ENCODE measurements around the gene ATP2B3. TPM values are rescaled to one million over a fixed set of nuclear protein-coding genes. Genes with fewer than 3 reads are reported as not detected.

Gene ATP2B3
- total RNA-seq, 2 donors from 2014 or later, result 0.68 to 0.85 TPM

- Histone ChIP-seq H3K9me3 (no peaks in the 10 kb centered on the region), H3K4me1 (ENCODE audit: control insufficient read depth in 1 of 2, low read depth in 2 of 2) (no peaks in the 10 kb centered on the region), H3K27ac (no peak overlapping the region), H3K27me3 (replicated peaks; ENCODE audit: insufficient read depth) (no peaks in the 10 kb centered on the region), H3K36me3 (no peaks in the 10 kb centered on the region), H3K4me3 (no peak overlapping the region)
- ATAC-seq (ENCODE audit: insufficient number of reproducible peaks, low FRiP score, low read depth) (no peak), DNase-seq (ENCODE audit: low spot score) (no peak)
- no peak for TF ChIP-seq CTCF (IDR thresholded peaks at IDR 0.05)
Measured at GRCh38 chrX:153626025-153626633, 108.7 kb downstream of the ATP2B3 start.

GRCh38 chrX:153626863-153627674 lies 109.6 kb downstream of the ATP2B3 start:
- Histone ChIP-seq H3K4me1 (ENCODE audit: control insufficient read depth in 1 of 2, low read depth in 2 of 2) (no peaks in the 10 kb centered on the region), H3K9me3 (no peaks in the 10 kb centered on the region), H3K36me3 (no peaks in the 10 kb centered on the region), H3K27me3 (replicated peaks; ENCODE audit: insufficient read depth) (no peaks in the 10 kb centered on the region), H3K4me3 (no peak overlapping the region), H3K27ac (no peak overlapping the region)
- TF ChIP-seq CTCF (IDR thresholded peaks at IDR 0.05), result no peak
- ATAC-seq (ENCODE audit: insufficient number of reproducible peaks, low FRiP score, low read depth) (no peak), DNase-seq (ENCODE audit: low spot score) (no peak)

- DNase-seq (ENCODE audit: low spot score) (no peak), ATAC-seq (ENCODE audit: insufficient number of reproducible peaks, low FRiP score, low read depth) (no peak)
- Histone ChIP-seq H3K4me1 (ENCODE audit: control insufficient read depth in 1 of 2, low read depth in 2 of 2) (no peaks in the 10 kb centered on the region), H3K36me3 (no peaks in the 10 kb centered on the region), H3K9me3 (no peaks in the 10 kb centered on the region), H3K4me3 (no peak overlapping the region), H3K27ac (no peak overlapping the region), H3K27me3 (replicated peaks; ENCODE audit: insufficient read depth) (no peaks in the 10 kb centered on the region)
- no peak for TF ChIP-seq CTCF (IDR thresholded peaks at IDR 0.05)
Measured at GRCh38 chrX:153627675-153628111, 110.3 kb downstream of the ATP2B3 start.

- ATAC-seq (ENCODE audit: insufficient number of reproducible peaks, low FRiP score, low read depth), result no peak
- Histone ChIP-seq H3K27ac (no peak overlapping the region), H3K4me3 (no peak overlapping the region), H3K36me3 (no peaks in the 10 kb centered on the region), H3K9me3 (no peaks in the 10 kb centered on the region), H3K4me1 (ENCODE audit: control insufficient read depth in 1 of 2, low read depth in 2 of 2) (no peaks in the 10 kb centered on the region), H3K27me3 (replicated peaks; ENCODE audit: insufficient read depth) (no peaks in the 10 kb centered on the region)
- TF ChIP-seq CTCF (IDR thresholded peaks at IDR 0.05), result no peak
- no peak for DNase-seq (ENCODE audit: low spot score)
Measured at GRCh38 chrX:153628129-153628528, 110.7 kb downstream of the ATP2B3 start.

- no peak for DNase-seq (ENCODE audit: low spot score)
- ATAC-seq (ENCODE audit: insufficient number of reproducible peaks, low FRiP score, low read depth), result no peak
- H3K4me3 ChIP-seq, result no peak overlapping the region
- H3K36me3 ChIP-seq, result no peaks in the 10 kb centered on the region
- no peak overlapping the region for H3K27ac ChIP-seq
- no peaks in the 10 kb centered on the region for H3K27me3 ChIP-seq (replicated peaks; ENCODE audit: insufficient read depth)
- no peaks in the 10 kb centered on the region for H3K4me1 ChIP-seq (ENCODE audit: control insufficient read depth in 1 of 2, low read depth in 2 of 2)
- no peaks in the 10 kb centered on the region for H3K9me3 ChIP-seq
- TF ChIP-seq CTCF (IDR thresholded peaks at IDR 0.05), result no peak
Measured at GRCh38 chrX:153628665-153629064, 111.2 kb downstream of the ATP2B3 start.

Data from thoracic aorta (tissue), 2 donors.